Measurements from ENCODE around the gene AGPAT2.

DNA sequence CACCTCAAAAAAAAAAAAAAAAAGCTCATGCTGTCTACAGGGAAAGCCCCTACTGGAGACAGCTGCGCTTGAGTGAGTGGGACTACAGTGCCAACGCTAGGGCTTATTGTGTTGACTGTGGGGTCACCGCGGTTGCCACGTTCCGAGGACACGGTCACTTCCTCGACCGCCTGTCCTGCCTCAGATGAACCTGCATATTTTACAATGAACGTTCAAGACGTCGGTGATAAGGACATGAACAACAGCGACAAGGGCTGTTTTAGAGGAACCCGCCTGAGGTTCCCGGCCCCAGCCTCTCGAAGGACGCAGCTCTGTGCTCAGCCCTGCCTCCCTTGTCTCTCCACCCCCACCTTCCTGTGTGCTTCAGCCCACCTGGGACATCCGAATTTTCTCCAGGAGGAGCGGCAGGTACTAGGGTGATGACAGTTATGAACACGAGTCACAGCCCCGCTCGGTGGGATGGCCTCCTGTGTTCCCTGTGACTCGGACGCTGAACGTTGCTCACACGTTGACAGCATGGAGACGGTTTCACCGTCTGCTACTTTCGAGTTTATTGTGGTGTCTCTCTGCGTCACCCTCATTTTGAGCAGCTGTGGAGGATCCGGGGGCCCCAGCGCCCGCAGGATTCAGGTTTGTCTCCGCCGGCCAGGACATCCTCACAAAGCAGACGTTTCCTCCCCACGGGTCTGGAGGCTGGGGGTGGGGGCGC, 13.9 kb upstream of the AGPAT2 start:
- TF ChIP-seq CTCF (IDR thresholded peaks at IDR 0.05; ENCODE audit: low read depth, low read length) (no peak), EZH2phosphoT487 (IDR thresholded peaks at IDR 0.05; ENCODE audit: low read depth) (no peak)
